NCI-H524 treated with DMSO at 0.1 percent for 48 hours (cell line): ENCODE results near the gene GPT2.

Source experiments
- DNase-seq: peaks from one replicate; lab custom pipeline; 2025; lab: John Stamatoyannopoulos, UW

The GPT2 gene

GRCh38 chr16:46896314-46896968, 12.3 kb downstream of the GPT2 start:
- no peak for DNase-seq

GRCh38 chr16:46897471-46897870, 13.3 kb downstream of the GPT2 start:
- DNase-seq: no peak

- DNase-seq: no peak
These were observed 13.8 kb downstream of the GPT2 start for GRCh38 chr16:46898006-46898405.

- no peak for DNase-seq
These were observed 15.4 kb downstream of the GPT2 start for GRCh38 chr16:46899443-46900143.

GRCh38 chr16:46900455-46901235, 16.5 kb downstream of the GPT2 start:
- no peak for DNase-seq

GRCh38 chr16:46901709-46902108, 17.5 kb downstream of the GPT2 start:
- no peak for DNase-seq

- no peak for DNase-seq
These were observed 19.2 kb downstream of the GPT2 start for GRCh38 chr16:46903255-46903905.

- no peak for DNase-seq
These were observed 20.3 kb downstream of the GPT2 start for GRCh38 chr16:46904471-46904870.

GRCh38 chr16:46906360-46907060, 22.3 kb downstream of the GPT2 start:
- no peak for DNase-seq

GRCh38 chr16:46907061-46907774, 23.1 kb downstream of the GPT2 start:
- no peak for DNase-seq

GRCh38 chr16:46908540-46909372, 24.6 kb downstream of the GPT2 start:
- DNase-seq: peak; percentile 19

GRCh38 chr16:46911038-46911437, 26.9 kb downstream of the GPT2 start:
- no peak for DNase-seq

- no peak for DNase-seq
These were observed 27.5 kb downstream of the GPT2 start for GRCh38 chr16:46911650-46912049.

- peak; percentile 32 for DNase-seq
These were observed 30.5 kb downstream of the GPT2 start for GRCh38 chr16:46914556-46915201.

- DNase-seq: no peak
These were observed 31.4 kb downstream of the GPT2 start for GRCh38 chr16:46915483-46916025.

- no peak for DNase-seq
These were observed 32.8 kb downstream of the GPT2 start for GRCh38 chr16:46916980-46917379.

GRCh38 chr16:46918400-46918799, 34.2 kb downstream of the GPT2 start:
- no peak for DNase-seq

GRCh38 chr16:46918905-46919792, 35.0 kb downstream of the GPT2 start:
- DNase-seq: no peak
